PFSK-1 (cell line): Measurements from ENCODE around the gene WDR31.

Source experiments
- FOXP2 ChIP-seq: optimal IDR thresholded peaks from 2 replicates; pipeline ENCODE3; 2011; ENCODE audit warnings: borderline replicate concordance, control low read depth, inconsistent platforms; ENCODE audit not compliant: insufficient read depth; ENCODE audit errors: extremely low read length, extremely low read depth
- POLR2AphosphoS5 ChIP-seq: IDR thresholded peaks from 2 replicates; pipeline ENCODE4 v1.6.1; 2012; ENCODE audit warnings: low read depth, mild to moderate bottlenecking, control low read depth, low read length, moderate library complexity
- SIN3A ChIP-seq: IDR thresholded peaks from 2 replicates; pipeline ENCODE4 v1.6.1; 2012; ENCODE audit warnings: mild to moderate bottlenecking, low read length, moderate library complexity, borderline replicate concordance; ENCODE audit not compliant: insufficient read depth
- TAF1 ChIP-seq: IDR thresholded peaks from 2 replicates; pipeline ENCODE4 v1.6.1; 2012; ENCODE audit warnings: low read length, control low read depth, borderline replicate concordance; ENCODE audit not compliant: insufficient read depth
- TF ChIP-seq, protein P1 (sequence below), 2 experiments: IDR thresholded peaks; 2 replicates each; pipeline versions ENCODE4 v1.6.1 to v1.8.0; 2011 to 2012; ENCODE audit warnings: low read depth in 2 of 2, low read length in 2 of 2, control low read depth in 1 of 2, inconsistent platforms in 1 of 2, mild to moderate bottlenecking in 1 of 2, moderate library complexity in 1 of 2; ENCODE audit not compliant: insufficient read depth in 1 of 2

Gene WDR31

GRCh38 chr9:113306566-113306965, 33.5 kb downstream of the WDR31 start:
- TF ChIP-seq POLR2AphosphoS5 (no peak), SIN3A (no peak), TAF1 (no peak)
- TF ChIP-seq, protein P1, sequence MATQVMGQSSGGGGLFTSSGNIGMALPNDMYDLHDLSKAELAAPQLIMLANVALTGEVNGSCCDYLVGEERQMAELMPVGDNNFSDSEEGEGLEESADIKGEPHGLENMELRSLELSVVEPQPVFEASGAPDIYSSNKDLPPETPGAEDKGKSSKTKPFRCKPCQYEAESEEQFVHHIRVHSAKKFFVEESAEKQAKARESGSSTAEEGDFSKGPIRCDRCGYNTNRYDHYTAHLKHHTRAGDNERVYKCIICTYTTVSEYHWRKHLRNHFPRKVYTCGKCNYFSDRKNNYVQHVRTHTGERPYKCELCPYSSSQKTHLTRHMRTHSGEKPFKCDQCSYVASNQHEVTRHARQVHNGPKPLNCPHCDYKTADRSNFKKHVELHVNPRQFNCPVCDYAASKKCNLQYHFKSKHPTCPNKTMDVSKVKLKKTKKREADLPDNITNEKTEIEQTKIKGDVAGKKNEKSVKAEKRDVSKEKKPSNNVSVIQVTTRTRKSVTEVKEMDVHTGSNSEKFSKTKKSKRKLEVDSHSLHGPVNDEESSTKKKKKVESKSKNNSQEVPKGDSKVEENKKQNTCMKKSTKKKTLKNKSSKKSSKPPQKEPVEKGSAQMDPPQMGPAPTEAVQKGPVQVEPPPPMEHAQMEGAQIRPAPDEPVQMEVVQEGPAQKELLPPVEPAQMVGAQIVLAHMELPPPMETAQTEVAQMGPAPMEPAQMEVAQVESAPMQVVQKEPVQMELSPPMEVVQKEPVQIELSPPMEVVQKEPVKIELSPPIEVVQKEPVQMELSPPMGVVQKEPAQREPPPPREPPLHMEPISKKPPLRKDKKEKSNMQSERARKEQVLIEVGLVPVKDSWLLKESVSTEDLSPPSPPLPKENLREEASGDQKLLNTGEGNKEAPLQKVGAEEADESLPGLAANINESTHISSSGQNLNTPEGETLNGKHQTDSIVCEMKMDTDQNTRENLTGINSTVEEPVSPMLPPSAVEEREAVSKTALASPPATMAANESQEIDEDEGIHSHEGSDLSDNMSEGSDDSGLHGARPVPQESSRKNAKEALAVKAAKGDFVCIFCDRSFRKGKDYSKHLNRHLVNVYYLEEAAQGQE (IDR thresholded peaks at IDR 0.05; ENCODE audit: insufficient read depth in 1 of 2, low read depth in 2 of 2, low read length in 2 of 2) = no peak

DNA sequence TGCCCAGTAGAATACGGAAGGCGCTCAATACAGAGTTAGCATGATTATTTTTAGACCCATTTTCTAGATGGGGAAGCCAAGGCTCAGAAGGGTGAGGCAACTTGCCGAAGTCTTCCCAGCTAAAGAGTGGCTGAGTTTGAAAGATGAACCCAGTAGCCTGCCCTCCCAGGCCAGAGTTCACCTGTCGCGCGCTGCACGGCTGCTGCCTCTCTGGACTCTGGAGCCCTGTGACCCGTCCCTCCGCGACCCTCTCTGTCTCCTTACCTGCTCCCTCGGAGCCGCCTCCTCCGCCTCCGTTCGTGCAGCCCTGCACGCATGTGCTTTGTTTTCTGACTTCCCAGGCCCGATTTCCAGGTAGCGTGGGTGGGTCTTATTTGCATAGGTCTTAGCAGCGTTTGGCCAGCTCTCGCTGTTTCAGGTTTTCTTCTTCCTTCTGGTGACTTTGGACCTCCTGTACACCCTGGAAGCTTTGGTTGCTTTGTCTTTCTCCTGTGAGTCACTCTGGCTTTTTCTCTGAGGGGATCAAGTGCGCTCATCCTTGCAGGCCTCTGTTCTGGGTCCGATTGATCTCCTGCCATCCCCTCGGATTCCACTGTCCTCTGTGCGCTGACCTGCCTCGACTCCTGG, 37.2 kb downstream of the WDR31 start, which contains the start of gene RNF183:
RNF183 (minus strand) TSS at position 585 of the 627 bp plus-strand sequence. CDS start 5,192 bp downstream, outside the sequence.
- TF ChIP-seq, protein P1 (IDR thresholded peaks at IDR 0.05; ENCODE audit: insufficient read depth in 1 of 2, low read depth in 2 of 2, low read length in 2 of 2) = no peak
- TF ChIP-seq SIN3A (no peak), FOXP2 (no peak), TAF1 (no peak)

GRCh38 chr9:113301548-113301947, 38.5 kb downstream of the WDR31 start:
- TF ChIP-seq TAF1 (no peak), SIN3A (no peak), FOXP2 (no peak), POLR2AphosphoS5 (no peak)
- TF ChIP-seq, protein P1 (IDR thresholded peaks at IDR 0.05; ENCODE audit: insufficient read depth in 1 of 2, low read depth in 2 of 2, low read length in 2 of 2) = no peak

DNA sequence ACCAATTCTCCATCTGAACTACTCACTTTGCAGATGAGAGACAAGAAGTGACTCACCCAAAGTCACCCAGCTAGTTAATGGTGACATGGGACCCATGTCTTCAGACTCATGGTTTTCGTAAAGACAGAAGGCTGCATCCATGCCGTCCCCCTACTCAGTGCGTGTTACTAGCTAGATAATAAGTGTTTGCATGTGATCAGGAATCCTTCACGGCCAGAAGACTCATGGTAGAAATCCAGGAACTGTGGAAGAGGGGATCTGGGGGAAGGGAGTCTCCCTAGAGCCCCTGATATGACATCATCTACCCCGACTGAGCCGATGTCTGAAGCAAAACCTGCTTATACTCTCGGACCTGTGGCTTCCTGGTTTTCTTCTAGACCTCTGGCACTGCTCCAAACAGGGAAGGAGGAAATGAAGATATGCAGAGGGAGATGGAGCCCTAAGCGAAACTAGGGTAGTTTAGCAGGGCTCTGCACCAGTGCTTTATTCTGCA, 40.2 kb downstream of the WDR31 start:
- TF ChIP-seq SIN3A = no peak
- TF ChIP-seq FOXP2 = no peak
- TF ChIP-seq, protein P1 (IDR thresholded peaks at IDR 0.05; ENCODE audit: insufficient read depth in 1 of 2, low read depth in 2 of 2, low read length in 2 of 2) = no peak
- no peak for TF ChIP-seq POLR2AphosphoS5
- TF ChIP-seq TAF1 = no peak
